Superior temporal gyrus (tissue), 1 donor: ENCODE results near the gene TEX12.

Experiments
- DNase-seq: peaks from one replicate; pipeline ENCODE4 v3.0.0-alpha.2; 2016; ENCODE audit errors: extremely low spot score

The TEX12 gene

GRCh38 chr11:112211536-112211935, 44.4 kb downstream of the TEX12 start:
- no peak for DNase-seq

GRCh38 chr11:112212290-112212689, 45.1 kb downstream of the TEX12 start:
- DNase-seq, result no peak

- DNase-seq, result no peak
Measured at GRCh38 chr11:112212710-112213109, 45.5 kb downstream of the TEX12 start.

- DNase-seq, result no peak
Measured at GRCh38 chr11:112213753-112214152, 46.6 kb downstream of the TEX12 start.

DNA sequence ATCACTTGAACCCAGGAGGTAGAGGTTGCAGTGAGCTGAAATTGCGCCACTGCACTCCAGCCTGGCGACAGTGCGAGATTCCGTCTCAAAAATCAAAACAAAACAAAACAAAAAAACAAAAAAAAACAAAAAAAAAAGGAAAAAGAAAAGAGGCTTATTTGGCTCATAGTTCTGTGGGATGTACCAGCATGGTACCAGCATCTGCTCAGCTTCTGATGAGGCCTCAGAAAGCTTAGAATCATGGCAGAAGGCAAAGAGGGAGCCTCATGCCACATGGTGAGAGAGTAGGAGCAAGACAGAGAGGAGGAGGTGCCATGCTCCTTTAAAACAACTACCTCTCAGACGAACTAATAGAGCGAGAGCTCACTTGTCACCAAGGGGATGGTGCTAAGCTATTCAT, 48.4 kb downstream of the TEX12 start:
- no peak for DNase-seq

GRCh38 chr11:112216561-112217105, 49.5 kb downstream of the TEX12 start:
- no peak for DNase-seq

- peak; percentile 94 for DNase-seq
Measured at GRCh38 chr11:112219476-112220232, 52.5 kb downstream of the TEX12 start.

GRCh38 chr11:112221274-112221835, 54.2 kb downstream of the TEX12 start:
- DNase-seq, result no peak
